Left colon (tissue), 2 donors: ENCODE results near the gene CYB561D1. TPM values are rescaled to one million over a fixed set of nuclear protein-coding genes. Genes with fewer than 3 reads are reported as not detected.
A peak's percentile ranks its signal among the peaks of the same experiment; 100 is the strongest.

Experiments
- ATAC-seq: fragments of 200-7000 bp; cut with Tn5 transposase; one replicate; pipeline ENCODE4 v1.9.1; 2020; ENCODE audit warnings: mild to moderate bottlenecking, moderate library complexity
- DNase-seq, 2 donors: peaks; one replicate each; pipeline ENCODE4 v3.0.0-alpha.2; 2020
- intact Hi-C, 2 donors: fragments of 100-400 bp; cut with DNase I in 1 of 2; cut with micrococcal nuclease in 1 of 2; formaldehyde crosslinking; loops; one replicate each; pipeline versions ENCODE4 v1.11.2 to v1.14.0; 2022; cut with DNase I, micrococcal nuclease
- total RNA-seq, 2 donors: library from RNA; stranded (reverse); fragmentation: NEBNext Ultra II Directional; extraction: Animal tissue kit (Norgen Biotek cat#: 25700); gene quantifications; one replicate each; pipeline ENCODE4 v1.2.1, GENCODE V29; 2021
- donor health status: DM: no; HTN: no; CAD: no.
- donor health status: DM: yes; HTN: yes; CAD: no.

Gene CYB561D1
- total RNA-seq, 2 donors from 2014 or later = 10.0 to 18.7 TPM

DNA sequence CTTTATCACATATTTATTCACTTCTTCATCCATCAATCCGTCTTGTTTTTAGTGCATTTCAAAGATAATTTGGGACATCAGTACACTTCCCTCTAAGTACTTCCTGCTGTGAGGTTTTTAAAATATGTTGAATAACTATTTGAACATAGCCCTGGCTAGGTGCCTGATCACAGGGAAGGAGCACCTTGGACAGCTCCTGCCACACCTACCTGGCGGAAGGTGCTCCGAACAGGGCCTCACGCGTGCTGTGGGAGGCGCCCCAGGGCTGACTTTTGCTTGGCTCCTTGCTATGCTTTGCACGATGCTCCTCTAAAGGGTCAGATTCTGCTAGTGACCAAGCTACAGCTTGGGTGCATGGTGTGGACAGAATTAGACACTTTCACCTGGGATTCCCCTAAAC, 15.1 kb upstream of the CYB561D1 start:
- ATAC-seq (peak; percentile 58), DNase-seq (peak in 1 of 2 donors; percentile 67)
- intact Hi-C loops = no loop called here

DNA sequence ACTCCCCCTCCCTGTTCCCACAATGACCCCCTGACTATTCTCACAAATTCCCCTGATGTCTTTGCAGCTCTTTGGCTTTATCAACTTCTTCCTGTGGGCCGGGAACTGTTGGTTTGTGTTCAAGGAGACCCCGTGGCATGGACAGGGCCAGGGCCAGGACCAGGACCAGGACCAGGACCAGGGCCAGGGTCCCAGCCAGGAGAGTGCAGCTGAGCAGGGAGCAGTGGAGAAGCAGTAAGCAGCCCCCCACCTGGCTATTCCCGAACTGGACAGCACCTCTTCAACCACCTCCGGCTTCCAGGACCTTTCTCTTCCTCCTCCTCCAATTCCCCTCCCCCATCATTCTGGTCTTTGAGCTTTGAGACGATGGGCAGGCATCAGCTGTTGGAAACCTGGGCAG, 14.6 kb upstream of the CYB561D1 start:
- no peak for ATAC-seq
- intact Hi-C loops = no loop called here
- no peak for DNase-seq

DNA sequence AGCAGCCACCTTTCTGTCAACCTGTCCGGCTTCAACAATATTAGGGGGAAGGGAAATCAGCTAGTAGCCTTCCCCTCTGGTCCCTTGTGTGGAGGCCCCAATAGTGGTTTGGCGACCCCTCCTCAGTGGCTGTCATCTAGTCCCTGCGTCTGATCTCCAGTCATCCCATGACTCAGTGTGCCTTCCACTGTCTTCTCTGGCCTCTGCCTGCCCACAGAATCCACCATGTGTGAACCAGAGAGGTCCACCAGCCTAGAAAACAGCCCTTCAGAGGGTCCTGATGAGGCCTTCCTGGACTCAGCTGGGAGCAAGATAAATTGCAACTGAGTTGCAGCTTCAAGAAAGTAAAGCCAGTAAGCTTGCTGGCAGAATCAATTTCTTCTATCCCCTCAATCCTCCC, 14.0 kb upstream of the CYB561D1 start:
- ATAC-seq (no peak), DNase-seq (no peak)
- intact Hi-C loops = no loop called here

DNA sequence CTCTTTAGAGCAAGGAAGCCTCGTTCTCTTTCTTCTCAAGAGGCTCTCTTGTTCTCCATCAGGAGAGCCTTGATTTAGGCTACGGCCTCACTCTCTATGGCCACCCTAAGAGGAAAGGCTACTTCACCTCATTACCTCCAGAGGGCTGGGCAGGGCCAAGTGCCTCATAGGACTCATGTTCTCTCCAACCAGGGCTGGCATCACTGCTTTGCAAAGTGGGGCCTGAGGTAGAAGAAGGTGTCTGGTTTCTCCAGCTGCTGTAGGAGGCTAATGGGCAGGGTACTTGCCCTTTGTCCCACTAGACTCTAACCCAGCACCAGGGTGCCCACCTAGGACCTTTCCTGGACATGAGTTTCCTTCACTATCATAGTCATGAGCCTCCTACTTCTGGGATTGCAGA, 12.2 kb upstream of the CYB561D1 start:
- ATAC-seq = no peak
- no peak for DNase-seq
- intact Hi-C loops = no loop called here

DNA sequence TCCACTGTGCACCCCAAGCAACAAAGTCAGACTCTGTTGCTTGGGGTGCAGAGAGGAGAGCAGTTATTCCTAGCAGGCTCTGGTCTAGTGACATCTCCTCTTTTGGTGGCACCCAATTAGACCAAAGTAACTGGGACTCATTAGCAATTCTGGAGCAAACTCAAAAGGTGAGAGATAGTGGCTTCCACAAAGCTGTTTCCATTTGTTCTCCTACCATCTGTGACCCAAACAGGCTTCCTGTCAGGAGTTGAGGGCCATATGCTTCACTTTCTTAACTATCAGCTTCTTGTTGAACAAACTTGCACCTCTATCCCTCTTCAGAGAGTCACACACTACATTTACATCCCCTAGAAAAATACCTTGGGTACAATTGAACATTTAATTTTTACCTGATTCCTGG, 11.7 kb upstream of the CYB561D1 start:
- DNase-seq (no peak), ATAC-seq (no peak)
- intact Hi-C loops = no loop called here

DNA sequence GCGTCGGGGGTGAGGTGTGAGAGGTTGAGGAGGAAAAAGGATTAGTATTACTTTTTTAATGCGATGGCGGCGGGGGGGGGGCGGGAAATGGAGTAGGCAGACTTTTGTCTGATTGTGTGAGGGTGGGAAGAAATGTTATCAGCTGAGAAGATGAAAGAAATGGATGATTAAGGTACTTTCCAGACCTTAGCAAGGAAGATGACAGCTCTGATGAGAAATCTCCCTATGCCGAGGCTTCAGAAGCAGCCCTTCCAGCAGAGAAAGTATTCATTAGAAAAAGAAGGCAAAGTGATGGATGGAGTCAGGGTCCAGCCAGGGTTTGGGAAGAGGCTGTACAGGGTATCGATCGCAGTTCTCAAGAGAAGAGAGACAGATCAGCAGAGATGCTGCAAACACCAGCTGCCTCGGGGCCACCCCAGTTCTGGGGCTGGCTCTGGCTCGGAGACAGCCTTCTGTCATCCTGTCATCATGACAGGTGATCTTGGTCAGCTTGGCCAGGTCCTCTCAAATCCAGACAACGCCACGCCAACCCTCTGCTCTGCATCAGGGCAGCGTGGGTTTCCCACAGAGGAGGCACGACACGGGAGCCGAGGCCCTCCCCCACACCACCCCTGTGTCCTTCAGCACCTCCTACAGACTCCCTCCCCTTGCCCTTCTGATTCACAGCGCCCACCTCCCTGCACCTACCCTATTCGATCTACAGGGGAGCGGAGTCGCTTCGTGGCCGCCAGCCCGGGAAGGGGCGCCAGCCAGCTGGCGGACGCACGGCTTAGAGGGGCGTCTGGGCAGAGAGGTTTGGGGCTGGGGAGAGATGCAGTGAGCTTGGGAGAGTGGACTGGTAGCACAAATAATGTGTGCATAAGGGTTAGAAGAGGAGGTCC, 10.9 kb upstream of the CYB561D1 start:
- peak; percentile 11 for ATAC-seq
- DNase-seq = peak in 1 of 2 donors; percentile 56
- intact Hi-C loops = no loop called here

DNA sequence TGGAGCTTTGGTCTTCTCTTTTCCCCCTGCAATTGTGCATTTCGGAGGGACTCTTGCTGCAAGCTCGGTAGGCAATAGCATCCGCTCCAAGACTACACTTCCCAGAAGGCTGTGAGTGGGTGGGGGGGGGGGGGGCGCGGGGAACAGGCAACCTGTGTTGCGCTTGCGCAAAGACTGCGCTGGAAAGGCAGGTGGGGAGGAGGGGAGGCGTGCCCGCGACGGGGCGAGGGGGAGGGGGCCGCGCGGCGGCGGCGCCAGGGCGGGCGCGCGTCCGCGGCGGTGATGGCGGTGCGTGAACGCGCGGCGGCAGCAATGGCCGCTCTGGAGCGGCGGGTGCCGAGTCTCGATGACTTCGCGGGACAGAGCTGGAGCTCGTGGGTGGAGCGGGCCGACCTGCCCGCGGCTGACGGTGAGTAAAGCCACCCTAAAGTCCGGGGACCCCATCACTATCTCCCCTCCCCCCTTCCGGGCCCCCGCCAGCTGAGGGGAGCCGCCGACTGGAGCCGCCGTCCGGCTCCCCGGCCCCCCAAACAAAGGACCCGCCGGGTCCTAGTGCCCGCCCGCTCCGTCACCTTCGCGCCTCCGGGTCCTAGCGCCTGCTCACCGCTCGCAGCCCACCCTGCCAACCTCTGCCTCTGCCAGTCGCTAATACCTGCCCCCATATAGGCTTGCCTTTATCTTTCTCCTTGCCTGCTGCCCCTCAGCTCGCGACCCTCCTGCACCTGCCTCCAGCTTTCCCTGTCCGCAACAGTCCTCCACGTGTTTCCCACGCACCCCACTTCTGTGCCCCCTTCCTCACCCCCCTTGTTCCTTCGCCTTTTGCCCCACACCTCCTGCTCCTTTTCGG, 10.0 kb upstream of the CYB561D1 start, which contains the start of gene ATXN7L2:
ATXN7L2 (plus strand) TSS at position 234 of the 847 bp plus-strand sequence; CDS start at position 283, 49 bp downstream.
- peak; percentile 92 for ATAC-seq
- peak; percentile 91 for DNase-seq
- intact Hi-C loops = no loop called here

DNA sequence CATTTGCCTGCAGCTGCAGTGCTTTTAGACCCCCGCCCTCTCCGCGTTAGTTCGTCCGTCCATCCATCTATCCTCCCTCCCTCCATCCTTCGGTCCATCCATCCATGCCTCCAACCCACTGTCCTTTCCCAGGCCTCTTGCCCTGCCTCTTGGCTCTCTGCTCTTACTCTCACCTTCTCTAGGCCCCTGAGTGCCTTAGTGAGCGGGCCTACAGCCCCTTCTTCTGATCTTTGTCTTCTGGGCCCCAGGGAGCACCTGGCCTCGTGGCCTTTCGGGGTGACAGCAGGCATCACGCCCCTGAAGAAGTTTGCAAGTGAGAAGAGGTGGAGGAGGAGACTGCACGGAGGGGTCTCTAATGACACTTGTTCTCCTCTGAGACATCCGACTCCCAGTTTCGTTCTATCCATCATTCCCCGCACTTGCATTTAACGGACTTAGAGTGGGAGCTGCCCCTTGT, 9.3 kb upstream of the CYB561D1 start:
- intact Hi-C loops = no loop called here
- no peak for ATAC-seq

DNA sequence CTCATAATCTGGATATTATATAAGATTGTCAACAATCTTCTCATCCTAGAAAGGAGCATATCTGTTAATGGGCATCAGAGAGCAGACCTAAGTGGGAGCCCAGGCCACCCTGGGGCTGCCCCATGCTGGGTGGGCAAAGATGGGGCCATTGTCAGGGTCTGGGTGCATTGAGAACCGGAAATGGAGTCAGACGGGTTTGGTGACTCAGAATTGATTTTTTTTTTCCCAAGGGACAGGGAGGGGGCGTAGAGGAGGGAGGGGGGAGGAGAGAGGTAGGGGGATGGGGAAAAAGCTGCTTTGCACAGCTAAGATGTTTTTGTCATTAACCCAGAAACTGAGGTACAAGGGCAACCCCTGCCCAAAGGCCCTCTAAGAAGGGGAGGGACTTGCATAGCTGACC, 8.9 kb upstream of the CYB561D1 start:
- peak in 1 of 2 donors; percentile 15 for DNase-seq
- no peak for ATAC-seq
- intact Hi-C loops = no loop called here

More for the DNA sequence above, 9.3 kb upstream of the CYB561D1 start:
- DNase-seq = no peak

DNA sequence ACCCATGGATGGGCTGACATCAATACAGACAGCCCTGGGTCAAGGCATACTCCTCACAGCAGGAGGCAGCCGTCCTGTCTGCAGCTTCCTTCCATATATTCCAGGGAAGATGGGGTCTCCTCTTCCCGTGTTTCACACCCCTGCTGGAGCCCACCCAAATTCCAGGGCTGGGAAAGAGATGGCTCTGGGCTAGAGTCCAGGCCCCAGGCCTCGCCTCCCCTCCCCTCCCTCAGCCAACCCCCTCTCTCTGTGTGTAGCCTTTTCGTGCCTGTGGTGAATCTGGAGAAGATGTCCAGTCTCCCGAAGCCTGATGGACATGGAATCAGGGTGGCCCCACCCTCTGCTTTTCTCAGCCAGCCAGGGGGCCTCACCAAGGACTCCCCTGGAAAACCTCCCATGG, 6.6 kb upstream of the CYB561D1 start:
- ATAC-seq = no peak
- DNase-seq = no peak
- intact Hi-C loops = no loop called here

DNA sequence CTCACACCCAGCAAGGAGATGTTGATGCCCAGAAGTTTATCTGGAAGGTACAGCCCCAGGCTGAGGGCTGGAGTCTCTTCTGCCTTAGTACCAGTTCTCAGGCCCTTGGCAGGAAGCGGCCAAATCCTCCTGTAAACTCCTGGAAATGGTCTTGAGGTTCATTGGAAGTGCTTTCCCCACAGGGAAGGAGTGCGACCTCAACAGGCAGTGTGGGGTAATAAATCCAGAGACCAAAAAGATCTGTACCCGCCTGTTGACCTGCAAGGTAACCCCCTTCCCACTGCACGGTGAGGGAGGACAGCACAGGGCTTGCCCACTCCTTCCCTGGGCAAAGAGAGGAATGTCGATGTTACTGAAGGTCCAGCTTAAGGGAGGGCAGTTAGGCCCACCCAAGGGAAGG, 5.7 kb upstream of the CYB561D1 start:
- intact Hi-C loops = no loop called here
- no peak for DNase-seq
- ATAC-seq = no peak

DNA sequence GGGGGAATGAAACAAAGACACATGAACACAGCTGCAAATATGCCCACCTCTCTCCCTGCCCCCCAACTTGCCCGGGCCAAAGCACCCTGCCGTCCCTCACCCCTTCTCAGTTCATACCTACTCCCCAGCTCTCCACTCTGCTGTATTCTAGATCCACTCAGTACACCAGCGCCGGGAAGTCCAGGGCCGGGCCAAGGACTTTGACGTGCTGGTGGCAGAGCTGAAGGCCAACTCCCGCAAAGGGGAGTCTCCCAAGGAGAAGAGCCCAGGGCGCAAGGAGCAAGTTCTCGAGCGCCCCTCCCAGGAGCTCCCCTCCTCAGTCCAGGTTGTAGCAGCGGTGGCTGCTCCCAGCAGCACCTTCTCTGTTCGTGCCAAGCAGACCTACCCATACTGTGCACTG, 5.2 kb upstream of the CYB561D1 start:
- no peak for DNase-seq
- ATAC-seq = no peak
- intact Hi-C loops = no loop called here

DNA sequence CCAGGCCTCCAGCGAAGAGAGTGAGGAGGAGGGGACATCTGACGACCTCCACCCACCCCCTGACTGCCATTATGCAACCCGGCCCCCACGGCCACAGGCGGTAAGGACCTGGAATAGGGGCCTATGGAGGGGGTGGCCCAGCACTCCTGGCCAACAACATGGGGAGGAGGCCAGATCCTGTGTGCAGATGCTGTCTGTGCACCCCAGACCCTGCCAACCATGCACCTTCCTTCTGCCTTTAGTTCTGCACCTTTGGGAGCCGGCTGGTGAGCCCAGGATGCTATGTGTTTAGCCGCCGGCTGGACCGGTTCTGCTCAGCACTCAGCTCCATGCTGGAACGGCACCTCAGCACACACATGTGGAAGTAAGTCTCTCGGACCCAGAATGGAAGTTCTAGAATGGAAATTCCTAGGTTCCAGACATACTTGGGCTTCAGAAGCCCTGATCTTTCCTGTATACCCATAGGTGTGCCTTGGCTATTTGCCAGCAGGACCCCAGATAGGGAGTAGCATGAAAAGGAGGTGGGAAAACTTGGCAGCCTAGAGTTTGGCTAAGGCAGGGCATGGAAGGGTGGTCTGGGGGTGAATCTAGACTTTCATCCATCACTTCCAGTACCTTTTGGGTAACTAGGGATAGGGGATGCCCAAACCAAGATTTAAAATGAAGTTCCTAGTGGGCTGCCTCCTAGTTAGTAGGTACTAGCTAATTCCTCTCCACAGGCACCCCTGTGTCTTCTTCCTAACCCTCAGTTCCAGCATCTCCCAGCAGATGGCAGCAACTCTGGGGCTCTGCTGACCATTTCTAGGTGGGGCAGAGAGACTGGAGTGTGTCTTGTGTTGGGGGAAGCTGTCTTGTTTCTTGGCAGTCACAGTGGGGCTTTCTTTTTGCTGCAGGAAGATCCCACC, 3.6 kb upstream of the CYB561D1 start:
- DNase-seq = peak in 1 of 2 donors; percentile 83
- intact Hi-C loops = loop anchor here in 1 of 2 donors (5.0 kb wide), 1 partner anchor 42 kb away; no protein-coding TSS in a partner anchor
- ATAC-seq = peak; percentile 50

DNA sequence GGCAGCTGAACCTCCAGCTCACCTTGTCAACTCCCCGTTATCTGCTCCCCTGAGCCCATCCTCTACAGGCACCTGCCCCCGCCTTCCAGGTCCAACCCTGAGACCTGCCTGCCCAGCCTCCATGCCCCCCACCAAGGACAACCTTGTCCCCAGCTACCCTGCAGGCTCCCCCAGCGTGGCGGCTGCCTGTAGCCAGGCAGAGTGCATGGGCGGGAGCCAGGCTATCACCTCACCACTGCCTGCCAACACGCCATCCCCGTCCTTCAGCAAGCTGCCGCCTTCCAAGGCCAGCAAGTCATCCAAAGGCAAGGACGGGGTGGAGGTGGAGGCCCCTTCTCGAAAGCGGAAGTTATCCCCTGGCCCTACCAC, 3.0 kb upstream of the CYB561D1 start:
- DNase-seq (no peak), ATAC-seq (no peak)
- intact Hi-C loops = loop anchor here in 1 of 2 donors (5.0 kb wide), 1 partner anchor 41 kb away; no protein-coding TSS in a partner anchor

DNA sequence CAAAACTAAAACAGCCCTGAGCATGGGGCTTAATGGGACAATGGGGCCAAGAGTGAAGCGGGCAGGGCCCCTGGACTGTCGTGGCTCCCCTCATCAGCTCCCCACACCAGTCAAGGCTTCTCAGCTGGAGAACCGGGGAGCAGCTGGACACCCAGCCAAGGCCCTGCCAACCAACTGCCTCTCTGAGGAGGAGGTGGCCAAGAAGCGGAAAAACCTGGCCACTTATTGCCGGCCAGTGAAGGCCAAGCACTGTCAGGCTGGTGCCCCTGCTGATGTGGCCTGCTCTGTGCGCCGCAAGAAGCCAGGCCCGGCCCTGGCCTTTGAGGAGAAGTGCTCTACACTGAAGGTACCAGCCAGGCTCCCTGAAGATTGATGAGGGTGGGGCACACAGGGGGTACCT, 2.5 kb upstream of the CYB561D1 start:
- ATAC-seq (no peak), DNase-seq (no peak)
- intact Hi-C loops = loop anchor here in 1 of 2 donors (5.0 kb wide), 1 partner anchor 41 kb away; no protein-coding TSS in a partner anchor

DNA sequence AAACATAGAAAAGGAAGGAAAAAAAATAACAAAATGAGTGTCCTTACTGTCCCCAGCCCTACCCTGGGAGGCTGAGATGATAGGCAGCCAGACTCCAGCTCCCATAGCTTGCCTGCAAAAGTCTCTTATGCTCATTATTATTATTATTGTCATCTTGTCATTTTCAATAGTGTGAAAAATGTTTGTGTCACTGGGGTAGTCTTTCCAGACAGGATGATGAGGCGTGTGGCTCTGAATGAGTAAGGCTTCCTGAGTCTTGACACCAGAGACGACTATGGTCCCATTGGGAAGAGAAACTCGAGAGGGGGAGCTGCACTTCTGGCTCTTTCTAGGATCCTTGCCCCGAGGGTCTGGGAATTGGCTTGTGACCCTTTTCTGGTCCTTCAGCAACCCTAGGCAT, 1.1 kb upstream of the CYB561D1 start:
- DNase-seq (no peak), ATAC-seq (no peak)
- intact Hi-C loops = loop anchor here in 1 of 2 donors (5.0 kb wide), 1 partner anchor 40 kb away; no protein-coding TSS in a partner anchor

DNA sequence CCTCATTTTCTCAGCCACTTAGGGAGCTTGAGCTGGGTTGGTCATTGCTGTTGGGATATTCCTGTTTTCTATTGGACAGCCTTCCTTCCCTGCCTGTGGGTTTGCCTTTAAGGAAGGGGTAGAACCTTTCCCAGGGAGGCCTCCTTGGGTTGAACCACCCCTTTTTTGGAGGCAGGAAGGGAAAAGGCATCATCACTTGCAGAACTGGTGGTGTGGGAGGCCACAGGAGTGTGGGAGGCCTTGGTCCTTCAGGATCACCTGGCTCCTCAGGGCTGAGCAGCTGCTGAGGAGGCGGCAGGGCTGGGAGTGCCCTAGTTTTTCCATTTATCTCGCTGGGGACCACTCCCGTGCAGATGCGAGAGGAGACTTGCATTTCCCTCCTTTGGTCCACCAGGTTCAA, 667 bp upstream of the CYB561D1 start:
- ATAC-seq = no peak
- intact Hi-C loops = loop anchor here in 1 of 2 donors (5.0 kb wide), 1 partner anchor 39 kb away; no protein-coding TSS in a partner anchor
- no peak for DNase-seq

DNA sequence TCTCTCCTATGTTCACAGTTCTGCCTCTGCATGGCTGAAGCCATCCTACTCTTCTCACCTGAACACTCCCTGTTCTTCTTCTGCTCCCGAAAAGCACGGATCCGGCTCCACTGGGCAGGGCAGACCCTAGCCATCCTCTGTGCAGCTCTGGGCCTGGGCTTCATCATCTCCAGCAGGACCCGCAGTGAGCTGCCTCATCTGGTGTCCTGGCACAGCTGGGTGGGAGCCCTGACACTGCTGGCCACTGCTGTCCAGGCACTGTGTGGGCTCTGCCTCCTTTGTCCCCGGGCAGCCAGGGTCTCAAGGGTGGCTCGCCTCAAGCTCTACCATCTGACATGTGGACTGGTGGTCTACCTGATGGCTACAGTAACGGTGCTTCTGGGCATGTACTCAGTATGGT, 1.8 kb downstream of the CYB561D1 start:
- DNase-seq = no peak
- no peak for ATAC-seq
- intact Hi-C loops = loop anchor here in 1 of 2 donors (5.0 kb wide), 1 partner anchor 37 kb away; no protein-coding TSS in a partner anchor
